MG63 (cell line): ENCODE data around the gene IL23R. TPM values are rescaled to one million over a fixed set of nuclear protein-coding genes. Genes with fewer than 3 reads are reported as not detected.

Experiments used
- DNase-seq: peaks from one replicate; pipeline ENCODE4 v3.0.0-alpha.2; 2020
- H3K27me3 ChIP-seq: fragments of 250-450 bp; sonication (Bioruptor Pico); 2 replicates; pipeline ENCODE4 v1.5.1; 2020; ENCODE audit warnings: mild to moderate bottlenecking, moderate library complexity
- H3K36me3 ChIP-seq: fragments of 250-450 bp; sonication (Bioruptor Pico); 2 replicates; pipeline ENCODE4 v1.5.1; 2020; ENCODE audit warnings: mild to moderate bottlenecking, moderate library complexity
- H3K4me3 ChIP-seq: fragments of 250-450 bp; sonication (Bioruptor Pico); 2 replicates; pipeline ENCODE4 v1.5.1; 2020; ENCODE audit warnings: mild to moderate bottlenecking, moderate library complexity
- H3K9me3 ChIP-seq: fragments of 250-450 bp; sonication (Bioruptor Pico); 2 replicates; pipeline ENCODE4 v1.5.1; 2020; ENCODE audit warnings: mild to moderate bottlenecking, moderate library complexity
- total RNA-seq: library from RNA; depleted of rRNA; stranded (reverse); fragments of >200 nt; shearing (Covaris generic); gene quantifications from 2 replicates; pipeline ENCODE4 v1.2.3, GENCODE V29; 2014; ENCODE audit warnings: low replicate concordance

Gene IL23R
- total RNA-seq, 1 experiment from 2014 or later, result not detected

- no peak for DNase-seq
- no peaks in the 10 kb centered on the region; the same call in 1 of the 2 replicates for H3K27me3 ChIP-seq
- H3K4me3 ChIP-seq, result no peak overlapping the region
- H3K9me3 ChIP-seq, result peaks cover 24% of the 10 kb centered on the region
- H3K36me3 ChIP-seq, result no peaks in the 10 kb centered on the region
Observed at GRCh38 chr1:67250051-67250653, 83.9 kb downstream of the IL23R start.

- Histone ChIP-seq H3K9me3 (peaks cover 2% of the 10 kb centered on the region; the same call in 1 of the 2 replicates), H3K36me3 (no peaks in the 10 kb centered on the region), H3K4me3 (no peak overlapping the region), H3K27me3 (no peaks in the 10 kb centered on the region)
- no peak for DNase-seq
Observed at GRCh38 chr1:67256291-67257172, 90.3 kb downstream of the IL23R start.

GRCh38 chr1:67257173-67257535 lies 90.9 kb downstream of the IL23R start:
- no peaks in the 10 kb centered on the region for H3K36me3 ChIP-seq
- H3K27me3 ChIP-seq, result no peaks in the 10 kb centered on the region
- no peak overlapping the region for H3K4me3 ChIP-seq
- no peak for DNase-seq
- H3K9me3 ChIP-seq, result peaks cover 2% of the 10 kb centered on the region; the same call in 1 of the 2 replicates

- Histone ChIP-seq H3K9me3 (no peaks in the 10 kb centered on the region), H3K36me3 (no peaks in the 10 kb centered on the region), H3K27me3 (no peaks in the 10 kb centered on the region), H3K4me3 (no peak overlapping the region)
- DNase-seq, result no peak
Observed at GRCh38 chr1:67261680-67262079, 95.4 kb downstream of the IL23R start.

- no peak overlapping the region for H3K4me3 ChIP-seq
- no peak for DNase-seq
- no peaks in the 10 kb centered on the region for H3K9me3 ChIP-seq
- H3K27me3 ChIP-seq, result no peaks in the 10 kb centered on the region
- no peaks in the 10 kb centered on the region for H3K36me3 ChIP-seq
Observed at GRCh38 chr1:67262735-67263134, 96.5 kb downstream of the IL23R start.

GRCh38 chr1:67264152-67264551 lies 97.9 kb downstream of the IL23R start:
- Histone ChIP-seq H3K9me3 (no peaks in the 10 kb centered on the region), H3K36me3 (no peaks in the 10 kb centered on the region), H3K4me3 (no peak overlapping the region), H3K27me3 (no peaks in the 10 kb centered on the region)
- no peak for DNase-seq

GRCh38 chr1:67264899-67265298 lies 98.6 kb downstream of the IL23R start:
- no peaks in the 10 kb centered on the region for H3K27me3 ChIP-seq
- no peak for DNase-seq
- H3K4me3 ChIP-seq, result no peak overlapping the region
- H3K9me3 ChIP-seq, result no peaks in the 10 kb centered on the region
- H3K36me3 ChIP-seq, result no peaks in the 10 kb centered on the region

GRCh38 chr1:67269061-67269460 lies 102.8 kb downstream of the IL23R start:
- Histone ChIP-seq H3K9me3 (no peaks in the 10 kb centered on the region), H3K4me3 (no peak overlapping the region), H3K27me3 (no peaks in the 10 kb centered on the region), H3K36me3 (no peaks in the 10 kb centered on the region)
- no peak for DNase-seq

GRCh38 chr1:67270541-67270940 lies 104.3 kb downstream of the IL23R start:
- Histone ChIP-seq H3K27me3 (0 out of 2 replicates have a peak, but pooled peaks cover 3% of the 10 kb centered on the region), H3K36me3 (no peaks in the 10 kb centered on the region), H3K4me3 (no peak overlapping the region), H3K9me3 (no peaks in the 10 kb centered on the region)
- DNase-seq, result no peak

GRCh38 chr1:67273591-67273990 lies 107.3 kb downstream of the IL23R start:
- no peak overlapping the region for H3K4me3 ChIP-seq
- H3K9me3 ChIP-seq, result no peaks in the 10 kb centered on the region
- no peak for DNase-seq
- H3K27me3 ChIP-seq, result 0 out of 2 replicates have a peak, but pooled peaks cover 3% of the 10 kb centered on the region
- H3K36me3 ChIP-seq, result no peaks in the 10 kb centered on the region

- H3K27me3 ChIP-seq, result 0 out of 2 replicates have a peak, but pooled peaks cover 3% of the 10 kb centered on the region
- no peak overlapping the region for H3K4me3 ChIP-seq
- H3K36me3 ChIP-seq, result no peaks in the 10 kb centered on the region
- no peaks in the 10 kb centered on the region for H3K9me3 ChIP-seq
- DNase-seq, result no peak
Observed at GRCh38 chr1:67274623-67275325, 108.5 kb downstream of the IL23R start.

GRCh38 chr1:67280696-67281095 lies 114.4 kb downstream of the IL23R start:
- no peaks in the 10 kb centered on the region for H3K36me3 ChIP-seq
- no peak for DNase-seq
- H3K4me3 ChIP-seq, result no peak overlapping the region
- H3K9me3 ChIP-seq, result no peaks in the 10 kb centered on the region
- H3K27me3 ChIP-seq, result no peaks in the 10 kb centered on the region

GRCh38 chr1:67281244-67281643 lies 115.0 kb downstream of the IL23R start:
- Histone ChIP-seq H3K4me3 (no peak overlapping the region), H3K27me3 (no peaks in the 10 kb centered on the region), H3K36me3 (no peaks in the 10 kb centered on the region), H3K9me3 (no peaks in the 10 kb centered on the region)
- no peak for DNase-seq

- Histone ChIP-seq H3K4me3 (no peak overlapping the region), H3K36me3 (no peaks in the 10 kb centered on the region), H3K9me3 (no peaks in the 10 kb centered on the region), H3K27me3 (no peaks in the 10 kb centered on the region)
- no peak for DNase-seq
Observed at GRCh38 chr1:67285780-67286488, 119.7 kb downstream of the IL23R start.

GRCh38 chr1:67290236-67290635 lies 124.0 kb downstream of the IL23R start:
- Histone ChIP-seq H3K4me3 (no peak overlapping the region), H3K9me3 (no peaks in the 10 kb centered on the region), H3K36me3 (no peaks in the 10 kb centered on the region), H3K27me3 (no peaks in the 10 kb centered on the region)
- DNase-seq, result no peak

- Histone ChIP-seq H3K9me3 (no peaks in the 10 kb centered on the region), H3K36me3 (no peaks in the 10 kb centered on the region), H3K4me3 (no peak overlapping the region), H3K27me3 (no peaks in the 10 kb centered on the region)
- no peak for DNase-seq
Observed at GRCh38 chr1:67294836-67295617, 128.8 kb downstream of the IL23R start.
